BJ (cell line): ENCODE data around the gene TSHR. TPM values are rescaled to one million over a fixed set of nuclear protein-coding genes. Genes with fewer than 3 reads are reported as not detected.

Experiments used
- CTCF ChIA-PET: fragments of 350-600 bp; formaldehyde crosslinking; extraction: SDS; loops from one replicate; lab custom pipeline; 2021; ENCODE audit warnings: antibody characterized with exemption, inconsistent platforms; lab: Yijun Ruan, JAX
- POLR2A ChIA-PET: fragments of 300-600 bp; sonication (Branson Sonifier 250); formaldehyde crosslinking; extraction: SDS; loops from one replicate; lab custom pipeline; 2021; ENCODE audit warnings: antibody characterized with exemption; lab: Charles Lee
- DNase-seq: peaks from one replicate; pipeline ENCODE4 v3.0.0-alpha.2; 2011; ENCODE audit warnings: low read depth
- H3K27me3 ChIP-seq: 2 replicates; pipeline ENCODE4 v1.6.0; 2011; ENCODE audit warnings: low read length; ENCODE audit not compliant: control insufficient read depth, insufficient read depth
- H3K36me3 ChIP-seq: 2 replicates; pipeline ENCODE4 v1.5.1; 2011; ENCODE audit warnings: low read length; ENCODE audit not compliant: control insufficient read depth, insufficient read depth
- H3K4me3 ChIP-seq: 2 replicates; pipeline ENCODE4 v1.5.1; 2011; ENCODE audit warnings: low read depth, mild to moderate bottlenecking, control low read depth, low read length
- CTCF ChIP-seq: IDR thresholded peaks from 2 replicates; pipeline ENCODE4 v1.5.1; 2011; ENCODE audit warnings: low read depth, mild to moderate bottlenecking, control low read depth, inconsistent platforms, low read length, moderate library complexity; ENCODE audit not compliant: insufficient read depth
- polyA plus RNA-seq: library from polyadenylated mRNA; depleted of rRNA; stranded (reverse); fragments of >200 nt; gene quantifications from 2 replicates; pipeline ENCODE4 v1.2.3, GENCODE V29; 2011

The TSHR gene
- polyA plus RNA-seq, 1 experiment = not detected

- Histone ChIP-seq H3K4me3 (no peak overlapping the region), H3K36me3 (no peaks in the 10 kb centered on the region; the same call in 1 of the 2 replicates), H3K27me3 (no peaks in the 10 kb centered on the region)
- no peak for DNase-seq
- TF ChIP-seq CTCF = no peak
- ChIA-PET CTCF (interaction anchor here (1.4 to 1.6 kb wide), 2 partner anchors 177 to 185 kb away, joined by 6 to 7 read pairs; no protein-coding TSS in a partner anchor), POLR2A (no interaction called here)
Measured at GRCh38 chr14:81172881-81173280, 217.5 kb downstream of the TSHR start.

GRCh38 chr14:81176241-81176640 is 220.8 kb downstream of the TSHR start:
- no peak for TF ChIP-seq CTCF
- no peak for DNase-seq
- no peaks in the 10 kb centered on the region; the same call in 1 of the 2 replicates for H3K36me3 ChIP-seq
- POLR2A ChIA-PET = no interaction called here
- no peak overlapping the region for H3K4me3 ChIP-seq
- CTCF ChIA-PET = interaction anchor here (1.0 kb wide), 1 partner anchor 15 kb away, joined by 3 read pairs; no protein-coding TSS in a partner anchor
- no peaks in the 10 kb centered on the region for H3K27me3 ChIP-seq

GRCh38 chr14:81177225-81177624 is 221.8 kb downstream of the TSHR start:
- TF ChIP-seq CTCF = no peak
- DNase-seq = no peak
- no peak overlapping the region for H3K4me3 ChIP-seq

GRCh38 chr14:81178063-81178462 is 222.6 kb downstream of the TSHR start:
- POLR2A ChIA-PET = no interaction called here
- H3K4me3 ChIP-seq = no peak overlapping the region
- no peaks in the 10 kb centered on the region; the same call in 1 of the 2 replicates for H3K36me3 ChIP-seq
- DNase-seq = no peak
- CTCF ChIA-PET = interaction anchor here (0.5 kb wide), 1 partner anchor 202 kb away, joined by 3 read pairs; no protein-coding TSS in a partner anchor
- TF ChIP-seq CTCF = no peak
- no peaks in the 10 kb centered on the region for H3K27me3 ChIP-seq

More at GRCh38 chr14:81177225-81177624, 221.8 kb downstream of the TSHR start:
- POLR2A ChIA-PET = no interaction called here
- CTCF ChIA-PET = interaction anchor here (1.0 kb wide), 1 partner anchor 16 kb away, joined by 3 read pairs; no protein-coding TSS in a partner anchor
- Histone ChIP-seq H3K36me3 (no peaks in the 10 kb centered on the region; the same call in 1 of the 2 replicates), H3K27me3 (no peaks in the 10 kb centered on the region)

GRCh38 chr14:81179631-81180030 is 224.2 kb downstream of the TSHR start:
- Histone ChIP-seq H3K36me3 (no peaks in the 10 kb centered on the region), H3K4me3 (no peak overlapping the region), H3K27me3 (no peaks in the 10 kb centered on the region)
- POLR2A ChIA-PET = no interaction called here
- DNase-seq = no peak
- CTCF ChIA-PET = interaction anchor here (0.6 to 3.3 kb wide), 3 partner anchors 9 to 183 kb away, joined by 3 to 16 read pairs (median 4); no protein-coding TSS in a partner anchor
- TF ChIP-seq CTCF = no peak
